Left lung (tissue), 10 donors: ENCODE results near the gene PLXNA2. TPM values are rescaled to one million over a fixed set of nuclear protein-coding genes. Genes with fewer than 3 reads are reported as not detected.

Source experiments
- ATAC-seq: fragments of 200-7000 bp; cut with Tn5 transposase; one replicate; pipeline ENCODE4 v1.9.1; 2020; ENCODE audit warnings: moderate library complexity
- DNase-seq, 4 donors: peaks; one replicate each; pipeline ENCODE4 v3.0.0-alpha.2; 2013 to 2020
- H3K27ac ChIP-seq, 2 donors: fragments of 200-600 bp; sonication (generic) in 1 of 2; one replicate each; pipeline versions ENCODE4 v1.5.0 to v1.8.0; 2020 to 2021
- H3K27me3 ChIP-seq, 2 donors: fragments of 200-600 bp; sonication (generic) in 1 of 2; one replicate each; pipeline versions ENCODE4 v1.5.0 to v1.8.0; 2020 to 2021
- H3K36me3 ChIP-seq, 2 donors: fragments of 200-600 bp; sonication (generic) in 1 of 2; one replicate each; pipeline versions ENCODE4 v1.5.0 to v1.8.0; 2020 to 2021
- H3K4me1 ChIP-seq, 2 donors: fragments of 200-600 bp; one replicate each; pipeline ENCODE4 v1.8.0; 2021
- H3K4me3 ChIP-seq, 2 donors: fragments of 200-600 bp; sonication (generic) in 1 of 2; one replicate each; pipeline versions ENCODE4 v1.5.0 to v1.8.0; 2020 to 2021; ENCODE audit warnings: mild to moderate bottlenecking in 1 of 2
- H3K9me3 ChIP-seq, 2 donors: fragments of 200-600 bp; sonication (generic) in 1 of 2; one replicate each; pipeline versions ENCODE4 v1.5.0 to v1.8.0; 2020 to 2021
- intact Hi-C, 2 donors: fragments of 100-400 bp; cut with DNase I; formaldehyde crosslinking; loops; one replicate each; pipeline versions ENCODE4 v1.11.2 to v1.14.2; 2022
- polyA plus RNA-seq, 6 donors: library from polyadenylated mRNA; unstranded; fragments of 120-200 nt; gene quantifications; one replicate each; pipeline ENCODE4 v1.2.1, GENCODE V29; 2013; ENCODE audit not compliant: insufficient read length in 6 of 6
- total RNA-seq, 2 donors: library from RNA; stranded (reverse); fragmentation: NEBNext Ultra II Directional; extraction: Animal tissue kit (Norgen Biotek cat#: 25700); gene quantifications; one replicate each; pipeline ENCODE4 v1.2.1, GENCODE V29; 2021
- TF ChIP-seq, protein P1 (sequence below), 2 donors: fragments of 200-600 bp; sonication (generic) in 1 of 2; IDR thresholded peaks; one replicate each; pipeline versions ENCODE4 v1.5.0 to v1.8.0; 2021; ENCODE audit warnings: antibody characterized with exemption in 2 of 2
- donor health status: DM: no; HTN: yes; CAD: no.
- donor health status: DM: no; HTN: no; CAD: no.

PLXNA2 gene
- total and polyA plus RNA-seq, 8 donors: 21.4 to 92.8 (median 34.0) TPM

DNA sequence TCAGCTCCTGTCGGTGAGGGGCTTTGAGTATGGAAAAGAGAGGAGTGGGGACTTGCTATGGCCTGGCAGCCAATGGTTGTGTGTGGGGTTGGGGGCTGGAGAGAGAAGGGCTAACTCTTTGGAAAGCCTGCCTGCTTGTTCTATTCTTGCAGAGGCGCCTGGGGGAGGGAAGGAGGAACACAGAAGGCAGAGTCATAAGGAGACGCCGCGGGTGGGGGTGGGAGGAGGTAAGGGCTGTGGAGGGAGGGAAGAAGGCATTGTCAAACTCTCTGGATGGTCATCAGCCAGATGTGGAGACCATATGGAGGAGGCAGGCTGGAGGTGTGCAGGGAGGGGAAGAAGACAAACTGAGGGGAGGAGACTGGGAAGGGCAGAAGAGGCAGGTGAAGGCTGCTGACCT lies 70.0 kb downstream of the PLXNA2 start:
- no peak for DNase-seq
- TF ChIP-seq, protein P1, sequence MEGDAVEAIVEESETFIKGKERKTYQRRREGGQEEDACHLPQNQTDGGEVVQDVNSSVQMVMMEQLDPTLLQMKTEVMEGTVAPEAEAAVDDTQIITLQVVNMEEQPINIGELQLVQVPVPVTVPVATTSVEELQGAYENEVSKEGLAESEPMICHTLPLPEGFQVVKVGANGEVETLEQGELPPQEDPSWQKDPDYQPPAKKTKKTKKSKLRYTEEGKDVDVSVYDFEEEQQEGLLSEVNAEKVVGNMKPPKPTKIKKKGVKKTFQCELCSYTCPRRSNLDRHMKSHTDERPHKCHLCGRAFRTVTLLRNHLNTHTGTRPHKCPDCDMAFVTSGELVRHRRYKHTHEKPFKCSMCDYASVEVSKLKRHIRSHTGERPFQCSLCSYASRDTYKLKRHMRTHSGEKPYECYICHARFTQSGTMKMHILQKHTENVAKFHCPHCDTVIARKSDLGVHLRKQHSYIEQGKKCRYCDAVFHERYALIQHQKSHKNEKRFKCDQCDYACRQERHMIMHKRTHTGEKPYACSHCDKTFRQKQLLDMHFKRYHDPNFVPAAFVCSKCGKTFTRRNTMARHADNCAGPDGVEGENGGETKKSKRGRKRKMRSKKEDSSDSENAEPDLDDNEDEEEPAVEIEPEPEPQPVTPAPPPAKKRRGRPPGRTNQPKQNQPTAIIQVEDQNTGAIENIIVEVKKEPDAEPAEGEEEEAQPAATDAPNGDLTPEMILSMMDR (IDR thresholded peaks at IDR 0.05): no peak
- Histone ChIP-seq H3K27ac (no peak overlapping the region), H3K27me3 (no peaks in the 10 kb centered on the region), H3K36me3 (no peaks in the 10 kb centered on the region), H3K4me1 (peaks cover 3 to 22% of the 10 kb centered on the region in 2 donors), H3K9me3 (no peaks in the 10 kb centered on the region), H3K4me3 (no peak overlapping the region)
- no peak for ATAC-seq
- intact Hi-C loops: no loop called here

DNA sequence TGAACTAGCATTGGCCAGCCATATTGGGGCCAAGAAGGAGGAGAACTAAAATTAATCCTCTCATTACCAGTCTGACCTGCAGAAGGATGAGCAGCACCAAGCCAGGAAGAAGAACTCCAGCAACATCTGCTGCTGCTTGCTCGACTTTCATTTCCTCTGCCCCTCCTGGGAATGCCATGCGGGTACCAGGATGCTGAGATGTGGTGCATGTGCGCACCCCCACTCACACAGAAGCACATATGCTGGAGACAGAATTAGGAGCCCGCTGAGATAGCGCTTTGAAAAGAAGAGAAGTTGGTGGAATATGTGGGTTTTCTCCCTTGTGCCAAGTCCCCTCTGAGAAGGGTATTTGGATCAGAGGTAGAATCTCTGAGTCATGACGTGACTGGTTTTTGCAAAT lies 70.4 kb downstream of the PLXNA2 start:
- intact Hi-C loops: no loop called here
- ATAC-seq (no peak), DNase-seq (no peak)
- Histone ChIP-seq H3K27me3 (no peaks in the 10 kb centered on the region), H3K4me1 (peaks cover 0 to 18% of the 10 kb centered on the region in 2 donors), H3K4me3 (no peak overlapping the region), H3K27ac (no peak overlapping the region), H3K36me3 (no peaks in the 10 kb centered on the region), H3K9me3 (no peaks in the 10 kb centered on the region)
- TF ChIP-seq, protein P1 (IDR thresholded peaks at IDR 0.05): no peak

DNA sequence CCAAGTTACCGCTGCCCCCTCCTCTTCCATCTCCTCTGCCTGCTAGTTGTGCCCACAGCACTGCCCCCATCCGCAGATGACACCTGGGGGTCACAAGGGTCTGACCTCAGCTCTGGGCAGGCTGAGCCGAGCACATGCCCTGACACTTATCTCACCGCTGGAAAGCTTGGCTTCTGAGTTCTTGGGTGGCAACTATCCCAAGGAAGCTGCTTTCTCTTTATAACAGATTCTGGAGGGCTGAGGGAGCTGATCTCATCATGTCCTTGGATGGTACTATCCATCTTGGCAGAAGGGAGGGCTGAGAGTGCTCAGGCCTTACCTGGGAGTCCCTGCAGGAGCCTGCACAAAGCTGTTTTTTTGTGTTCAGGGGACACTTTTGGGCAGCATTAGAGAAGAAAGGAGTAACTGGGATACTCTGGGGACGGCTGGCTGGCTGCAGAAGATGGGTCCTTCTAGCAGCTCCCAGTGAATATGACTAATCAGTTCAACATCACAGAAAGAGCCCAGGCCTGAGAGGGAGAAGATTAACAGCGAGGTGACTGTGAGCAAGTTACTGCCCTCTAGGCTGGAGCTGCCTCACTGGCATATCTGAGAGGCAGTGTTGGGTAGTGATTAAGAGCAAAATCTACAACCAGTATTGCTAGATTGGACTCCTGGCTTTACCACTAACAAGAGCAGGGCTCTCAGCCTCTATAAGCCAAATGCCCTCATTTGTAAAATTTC lies 71.6 kb downstream of the PLXNA2 start:
- ATAC-seq (no peak), DNase-seq (no peak)
- Histone ChIP-seq H3K9me3 (no peaks in the 10 kb centered on the region), H3K36me3 (no peaks in the 10 kb centered on the region), H3K4me1 (peaks cover 0 to 11% of the 10 kb centered on the region in 2 donors), H3K4me3 (no peak overlapping the region), H3K27me3 (no peaks in the 10 kb centered on the region), H3K27ac (no peak overlapping the region)
- intact Hi-C loops: no loop called here
- TF ChIP-seq, protein P1 (IDR thresholded peaks at IDR 0.05): no peak

DNA sequence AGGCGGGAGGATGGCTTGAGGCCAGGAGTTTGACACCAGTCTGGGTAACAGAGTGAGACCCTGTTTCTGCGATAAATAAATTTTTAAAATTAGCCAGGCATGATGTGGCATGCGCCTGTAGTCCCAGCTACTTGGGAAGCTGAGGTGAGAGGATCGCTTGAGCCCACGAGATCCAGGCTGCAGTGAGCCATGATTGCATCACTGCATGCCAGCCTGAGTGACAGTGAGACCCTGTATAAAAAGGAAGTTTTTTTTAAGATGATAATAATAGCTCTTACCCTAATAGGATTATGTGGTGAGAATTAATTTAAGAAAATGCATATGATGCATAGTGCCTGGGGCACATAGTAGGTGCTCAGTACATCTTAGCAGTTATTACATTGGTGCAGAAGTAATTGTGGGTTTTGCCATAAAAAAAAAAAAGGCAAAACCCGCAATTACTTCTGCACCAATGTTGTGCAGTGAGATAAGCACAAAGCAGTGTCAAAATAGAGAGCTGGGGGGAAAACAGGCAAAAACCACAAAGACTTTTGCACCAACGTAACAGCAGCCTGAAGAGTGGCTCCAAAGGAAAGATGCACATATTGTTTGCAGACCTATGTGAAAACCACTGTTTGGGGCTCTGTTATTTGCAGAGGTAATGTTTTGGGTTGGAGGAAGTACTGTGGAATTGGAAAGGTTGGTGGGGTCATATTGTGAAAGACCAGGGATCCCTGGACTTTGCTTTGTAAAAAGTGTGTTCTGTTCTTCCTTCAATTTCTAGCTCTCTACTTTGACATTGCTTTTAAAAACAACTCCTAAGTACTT lies 72.4 kb downstream of the PLXNA2 start:
- Histone ChIP-seq H3K9me3 (no peaks in the 10 kb centered on the region), H3K36me3 (no peaks in the 10 kb centered on the region), H3K4me3 (no peak overlapping the region), H3K4me1 (peaks cover 0 to 12% of the 10 kb centered on the region in 2 donors), H3K27ac (no peak overlapping the region), H3K27me3 (no peaks in the 10 kb centered on the region)
- ATAC-seq (no peak), DNase-seq (no peak)
- TF ChIP-seq, protein P1 (IDR thresholded peaks at IDR 0.05): no peak
- intact Hi-C loops: no loop called here

DNA sequence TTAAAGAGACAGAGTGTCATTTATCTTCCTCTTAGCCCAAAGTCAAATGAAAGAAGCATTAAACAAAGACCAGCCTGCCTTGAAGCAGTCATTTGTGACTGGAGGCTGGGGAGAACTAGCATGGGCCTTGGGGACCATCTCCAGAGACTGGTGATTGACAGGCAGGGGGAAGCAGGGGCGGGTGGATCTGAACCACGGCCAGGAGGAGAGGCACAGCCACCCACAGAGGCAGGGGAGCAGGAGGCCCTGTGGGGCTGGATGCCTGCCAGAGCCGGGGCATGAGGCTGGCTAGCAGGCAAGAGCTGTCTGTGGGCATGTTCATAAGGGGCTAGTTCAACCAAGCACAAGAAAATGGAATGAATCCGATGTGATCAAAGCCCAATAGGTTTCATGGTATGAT lies 73.9 kb downstream of the PLXNA2 start:
- TF ChIP-seq, protein P1 (IDR thresholded peaks at IDR 0.05): no peak
- ATAC-seq: peak; percentile 6
- H3K4me3 ChIP-seq: no peak overlapping the region
- intact Hi-C loops: no loop called here
- no peak overlapping the region for H3K27ac ChIP-seq
- DNase-seq: no peak
- H3K9me3 ChIP-seq: no peaks in the 10 kb centered on the region
- H3K4me1 ChIP-seq: peaks cover 0 to 9% of the 10 kb centered on the region in 2 donors
- no peaks in the 10 kb centered on the region for H3K27me3 ChIP-seq
- no peaks in the 10 kb centered on the region for H3K36me3 ChIP-seq
